ENCODE measurements around the gene HOXD3. TPM values are rescaled to one million over a fixed set of nuclear protein-coding genes. Genes with fewer than 3 reads are reported as not detected.

The HOXD3 gene
- total and polyA plus RNA-seq, 2 of the 8 experiments (the other 6 are each of a cell fraction or from before 2014, with no cell fraction given) = not detected

GRCh38 chr2:176178038-176178756, 21.1 kb downstream of the HOXD3 start (continued):
- TF ChIP-seq NRF1 (IDR thresholded peaks at IDR 0.05; ENCODE audit: low read depth, low read length) = no peak
- TF ChIP-seq POLR2AphosphoS5 (IDR thresholded peaks at IDR 0.05; ENCODE audit: low read depth, low read length) = no peak
- no peak; the same call in 1 of the 2 replicates for TF ChIP-seq RBBP5 (IDR thresholded peaks at IDR 0.05; ENCODE audit: borderline replicate concordance, low read depth, low read length)
- no peak for TF ChIP-seq CHD2 (IDR thresholded peaks at IDR 0.05; ENCODE audit: low read length)
- TF ChIP-seq CEBPB (IDR thresholded peaks at IDR 0.05; ENCODE audit: low read depth, low read length) = no peak
- TF ChIP-seq MAFK (IDR thresholded peaks at IDR 0.05; ENCODE audit: low read depth, low read length) = no peak
- TF ChIP-seq ATF2 (IDR thresholded peaks at IDR 0.05; ENCODE audit: low read length) = no peak
- TF ChIP-seq RAD21 (IDR thresholded peaks at IDR 0.05 in 1 of 2, conservative IDR thresholded peaks at IDR 0.05 in 1 of 2; ENCODE audit: low read depth in 2 of 2, low read length in 2 of 2) = 0 out of 4 replicates have a peak, but pooled peaks of 1 of the 2 experiments have one; percentile 4
- TF ChIP-seq GABPA (IDR thresholded peaks at IDR 0.05; ENCODE audit: borderline replicate concordance, insufficient read depth, low read length) = no peak
- TF ChIP-seq POLR2A (IDR thresholded peaks at IDR 0.05; ENCODE audit: control extremely low read depth in 1 of 2, low read depth in 2 of 2, low read length in 2 of 2) = no peak
- no peak for TF ChIP-seq SP1 (IDR thresholded peaks at IDR 0.05; ENCODE audit: low read depth, low read length)
- peak; percentile 75 for TF ChIP-seq E2F6 (IDR thresholded peaks at IDR 0.05)
- no peak for TF ChIP-seq SIRT6 (IDR thresholded peaks at IDR 0.05; ENCODE audit: low read length)
- no peak for TF ChIP-seq CTCF (IDR thresholded peaks at IDR 0.05; ENCODE audit: control extremely low read depth in 1 of 3, insufficient read depth in 1 of 3, low read depth in 1 of 3, low read length in 3 of 3)
- no peak for TF ChIP-seq PHF8 (conservative IDR thresholded peaks at IDR 0.05; ENCODE audit: low read depth, low read length)
- no peak for TF ChIP-seq JUN (IDR thresholded peaks at IDR 0.05; ENCODE audit: low read depth, low read length)
- TF ChIP-seq TEAD4 (IDR thresholded peaks at IDR 0.05; ENCODE audit: low read depth, low read length) = no peak
- TF ChIP-seq KDM4A (IDR thresholded peaks at IDR 0.05; ENCODE audit: low read depth, low read length, severe bottlenecking) = peak; percentile 89
- 0 out of 2 replicates have a peak, but pooled peaks have one; percentile 22 for TF ChIP-seq ATF3 (IDR thresholded peaks at IDR 0.05; ENCODE audit: insufficient read depth, low read depth, low read length)
